ENCODE results near the gene ARHGEF3. TPM values are rescaled to one million over a fixed set of nuclear protein-coding genes. Genes with fewer than 3 reads are reported as not detected.

The ARHGEF3 gene
- total RNA-seq, 1 donor from 2014 or later: 20.9 TPM

DNA sequence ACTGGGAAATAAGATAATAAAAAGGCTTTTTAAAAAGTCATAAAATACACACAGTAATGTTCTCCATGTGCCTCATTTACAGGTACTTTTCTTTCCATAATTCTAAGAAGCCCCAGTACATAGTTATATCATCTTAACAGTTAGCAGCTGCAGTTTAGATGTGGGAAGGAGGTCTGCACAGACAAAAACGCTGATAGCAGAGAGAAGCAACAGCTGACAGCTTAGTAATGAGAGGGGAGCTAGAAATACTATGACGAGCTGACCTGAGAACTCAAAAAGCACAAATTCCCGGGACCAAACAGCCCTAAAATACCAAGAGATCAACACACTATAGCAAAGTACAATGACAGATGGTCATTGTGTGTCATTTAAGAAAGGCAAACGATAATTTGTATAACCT is 36.7 kb upstream of the ARHGEF3 start:
- TF ChIP-seq, protein P1, sequence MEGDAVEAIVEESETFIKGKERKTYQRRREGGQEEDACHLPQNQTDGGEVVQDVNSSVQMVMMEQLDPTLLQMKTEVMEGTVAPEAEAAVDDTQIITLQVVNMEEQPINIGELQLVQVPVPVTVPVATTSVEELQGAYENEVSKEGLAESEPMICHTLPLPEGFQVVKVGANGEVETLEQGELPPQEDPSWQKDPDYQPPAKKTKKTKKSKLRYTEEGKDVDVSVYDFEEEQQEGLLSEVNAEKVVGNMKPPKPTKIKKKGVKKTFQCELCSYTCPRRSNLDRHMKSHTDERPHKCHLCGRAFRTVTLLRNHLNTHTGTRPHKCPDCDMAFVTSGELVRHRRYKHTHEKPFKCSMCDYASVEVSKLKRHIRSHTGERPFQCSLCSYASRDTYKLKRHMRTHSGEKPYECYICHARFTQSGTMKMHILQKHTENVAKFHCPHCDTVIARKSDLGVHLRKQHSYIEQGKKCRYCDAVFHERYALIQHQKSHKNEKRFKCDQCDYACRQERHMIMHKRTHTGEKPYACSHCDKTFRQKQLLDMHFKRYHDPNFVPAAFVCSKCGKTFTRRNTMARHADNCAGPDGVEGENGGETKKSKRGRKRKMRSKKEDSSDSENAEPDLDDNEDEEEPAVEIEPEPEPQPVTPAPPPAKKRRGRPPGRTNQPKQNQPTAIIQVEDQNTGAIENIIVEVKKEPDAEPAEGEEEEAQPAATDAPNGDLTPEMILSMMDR (conservative IDR thresholded peaks at IDR 0.05): no peak
- H3K4me3 Mint-ChIP-seq: no peak overlapping the region
- no peaks in the 10 kb centered on the region for H3K27me3 Mint-ChIP-seq
- peaks cover 12% of the 10 kb centered on the region for H3K4me1 Mint-ChIP-seq (ENCODE audit: unreplicated experiment)
- no peak overlapping the region for H3K27ac Mint-ChIP-seq
- no peak for DNase-seq (ENCODE audit: extremely low spot score, unreplicated experiment)
- H3K9me3 Mint-ChIP-seq: no peaks in the 10 kb centered on the region
- peaks cover under 1% of the 10 kb centered on the region for H3K36me3 Mint-ChIP-seq

DNA sequence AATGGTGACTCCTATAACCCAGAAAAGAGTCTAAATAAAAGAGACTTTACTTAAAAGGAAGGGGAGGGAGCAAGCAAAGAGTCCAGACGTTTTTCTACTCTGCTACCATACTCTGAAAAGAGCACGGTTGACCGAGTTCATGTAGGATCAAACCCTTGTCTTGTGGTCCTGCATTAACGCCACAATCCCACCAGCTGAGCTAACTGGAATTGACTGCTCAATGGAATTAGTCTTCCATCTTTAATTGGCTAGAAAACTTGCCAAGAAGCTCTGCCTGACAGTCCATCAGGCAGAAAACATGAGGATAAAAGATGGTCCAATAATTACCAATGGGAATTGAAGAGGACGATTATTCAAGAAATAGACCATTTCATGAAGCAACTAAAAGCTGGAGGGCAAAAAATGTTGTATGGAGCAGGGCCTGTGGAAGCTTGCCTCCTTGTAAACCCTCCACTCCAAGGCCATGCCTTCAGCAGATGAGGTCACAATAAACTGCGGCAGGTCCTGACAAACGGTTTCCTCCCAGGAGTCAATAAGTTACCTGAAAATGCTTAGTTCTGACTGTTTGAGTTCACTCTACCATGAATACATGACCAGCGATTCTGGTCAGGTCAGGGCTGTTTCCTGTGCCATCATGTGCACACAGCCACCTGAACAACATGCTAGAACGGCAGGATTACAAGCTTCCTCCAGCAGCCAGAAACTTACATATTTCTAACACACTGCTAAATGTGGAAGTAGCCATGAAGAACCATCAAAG is 35.6 kb upstream of the ARHGEF3 start:
- H3K27me3 Mint-ChIP-seq: no peaks in the 10 kb centered on the region
- peaks cover 12% of the 10 kb centered on the region for H3K4me1 Mint-ChIP-seq (ENCODE audit: unreplicated experiment)
- TF ChIP-seq, protein P1 (conservative IDR thresholded peaks at IDR 0.05): no peak
- no peak overlapping the region for H3K27ac Mint-ChIP-seq
- no peaks in the 10 kb centered on the region for H3K36me3 Mint-ChIP-seq
- no peaks in the 10 kb centered on the region for H3K9me3 Mint-ChIP-seq
- no peak overlapping the region for H3K4me3 Mint-ChIP-seq
- DNase-seq (ENCODE audit: extremely low spot score, unreplicated experiment): no peak

DNA sequence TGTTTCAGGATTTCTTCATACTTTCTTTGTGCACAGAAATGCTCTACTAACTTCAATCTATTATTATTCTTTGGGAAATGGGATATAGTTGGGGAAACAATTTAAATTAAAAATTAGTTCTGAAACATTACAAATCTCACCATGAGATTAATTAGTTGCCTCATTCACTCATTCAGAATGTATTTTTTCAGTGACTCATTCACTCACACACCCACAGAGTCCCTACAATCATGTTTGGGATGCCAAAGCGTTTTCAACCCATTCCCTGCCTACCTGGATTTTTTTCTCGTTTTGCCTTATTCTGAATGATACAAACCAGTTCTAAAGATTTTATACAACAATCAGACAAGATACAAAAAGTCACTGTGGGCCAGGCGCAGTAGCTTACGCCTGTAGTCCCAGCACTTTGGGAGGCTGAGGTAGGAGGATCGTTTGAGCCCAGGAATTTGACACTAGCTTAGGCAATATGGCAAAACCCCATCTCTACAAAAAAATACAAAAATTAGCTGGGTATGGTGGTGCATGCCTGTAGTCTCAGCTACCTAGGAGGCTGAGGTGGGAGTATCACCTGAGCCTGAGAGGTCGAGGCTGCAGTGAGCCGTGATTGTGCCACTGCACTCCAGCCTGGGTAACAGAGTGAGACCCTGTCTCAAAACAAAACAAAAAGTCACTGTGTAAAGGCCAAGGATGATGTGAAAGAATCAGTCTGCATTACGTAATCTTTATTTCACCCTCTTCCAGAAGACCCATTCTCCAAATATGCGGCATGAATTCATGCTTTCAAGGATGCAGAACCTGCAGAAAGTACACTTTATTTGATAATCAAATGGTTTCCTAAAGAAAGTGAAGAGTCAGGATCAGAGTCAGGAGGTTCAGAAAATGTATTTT is 34.8 kb upstream of the ARHGEF3 start:
- Mint-ChIP-seq H3K4me1 (ENCODE audit: unreplicated experiment) (peaks cover 12% of the 10 kb centered on the region), H3K4me3 (no peak overlapping the region), H3K9me3 (no peaks in the 10 kb centered on the region), H3K27ac (no peak overlapping the region), H3K36me3 (no peaks in the 10 kb centered on the region), H3K27me3 (no peaks in the 10 kb centered on the region)
- no peak for DNase-seq (ENCODE audit: extremely low spot score, unreplicated experiment)
- TF ChIP-seq, protein P1 (conservative IDR thresholded peaks at IDR 0.05): no peak

GRCh38 chr3:56835650-56836227 is 34.0 kb upstream of the ARHGEF3 start:
- no peak overlapping the region for H3K27ac Mint-ChIP-seq
- TF ChIP-seq, protein P1 (conservative IDR thresholded peaks at IDR 0.05): no peak
- no peak for DNase-seq (ENCODE audit: extremely low spot score, unreplicated experiment)
- peaks cover 8% of the 10 kb centered on the region for H3K4me1 Mint-ChIP-seq (ENCODE audit: unreplicated experiment)
- H3K4me3 Mint-ChIP-seq: no peak overlapping the region
- H3K27me3 Mint-ChIP-seq: no peaks in the 10 kb centered on the region
- no peaks in the 10 kb centered on the region for H3K9me3 Mint-ChIP-seq
- H3K36me3 Mint-ChIP-seq: no peaks in the 10 kb centered on the region

GRCh38 chr3:56833536-56833935 is 31.8 kb upstream of the ARHGEF3 start:
- H3K4me1 Mint-ChIP-seq (ENCODE audit: unreplicated experiment): peaks cover 8% of the 10 kb centered on the region
- DNase-seq (ENCODE audit: extremely low spot score, unreplicated experiment): no peak
- no peak overlapping the region for H3K27ac Mint-ChIP-seq
- no peak overlapping the region for H3K4me3 Mint-ChIP-seq
- TF ChIP-seq, protein P1 (conservative IDR thresholded peaks at IDR 0.05): no peak
- H3K9me3 Mint-ChIP-seq: no peaks in the 10 kb centered on the region
- H3K36me3 Mint-ChIP-seq: no peaks in the 10 kb centered on the region
- no peaks in the 10 kb centered on the region for H3K27me3 Mint-ChIP-seq

Data from type B pancreatic cell (in vitro differentiated cells).